Spleen (tissue), 11 donors: ENCODE data around the gene MYB. TPM values are rescaled to one million over a fixed set of nuclear protein-coding genes. Genes with fewer than 3 reads are reported as not detected.

Experiments
- DNase-seq: peaks from one replicate; pipeline ENCODE4 v3.0.0-alpha.2; 2020
- H3K27ac ChIP-seq, 8 donors: fragments of 200-600 bp; sonication (generic) in 7 of 8; 1 replicate in 4 of 8; 2 replicates in 4 of 8; pipeline versions ENCODE4 v1.5.0 to v1.8.0; 2016 to 2021; ENCODE audit warnings: inconsistent platforms in 4 of 8, mild to moderate bottlenecking in 4 of 8, moderate library complexity in 1 of 8
- H3K27me3 ChIP-seq, 7 donors: fragments of 200-600 bp; sonication (generic) in 6 of 7; replicated peaks in 1 of 7; 1 replicate in 4 of 7; 2 replicates in 3 of 7; pipeline versions ENCODE4 v1.5.0 to v1.8.0; 2016 to 2021; ENCODE audit warnings: inconsistent platforms in 3 of 7, mild to moderate bottlenecking in 1 of 7
- H3K36me3 ChIP-seq, 6 donors: fragments of 200-600 bp; sonication (generic) in 5 of 6; 1 replicate in 4 of 6; 2 replicates in 2 of 6; pipeline versions ENCODE4 v1.5.0 to v1.8.0; 2016 to 2021; ENCODE audit warnings: inconsistent platforms in 2 of 6
- H3K4me1 ChIP-seq, 6 donors: fragments of 200-600 bp; sonication (generic) in 5 of 6; 1 replicate in 3 of 6; 2 replicates in 3 of 6; pipeline versions ENCODE4 v1.5.0 to v1.8.0; 2016 to 2021; ENCODE audit warnings: inconsistent platforms in 3 of 6
- H3K4me3 ChIP-seq, 8 donors: fragments of 200-600 bp; sonication (generic) in 7 of 8; 1 replicate in 4 of 8; 2 replicates in 4 of 8; pipeline versions ENCODE4 v1.5.0 to v1.8.0; 2016 to 2021; ENCODE audit warnings: inconsistent platforms in 4 of 8, mild to moderate bottlenecking in 4 of 8, moderate library complexity in 2 of 8
- H3K9me3 ChIP-seq, 8 donors: fragments of 200-600 bp; sonication (generic) in 7 of 8; 1 replicate in 4 of 8; 2 replicates in 4 of 8; pipeline versions ENCODE4 v1.5.0 to v1.8.0; 2016 to 2021; ENCODE audit warnings: inconsistent platforms in 4 of 8
- POLR2A ChIP-seq, 3 donors: fragments of 450-650 bp; IDR thresholded peaks; one replicate each; pipeline ENCODE4 v1.5.1; 2017; ENCODE audit warnings: antibody characterized with exemption in 3 of 3, mild to moderate bottlenecking in 1 of 3
- POLR2AphosphoS5 ChIP-seq, 3 donors: sonication (generic); formaldehyde crosslinking; IDR thresholded peaks; one replicate each; pipeline ENCODE4 v1.5.1; 2017; ENCODE audit warnings: antibody characterized with exemption in 3 of 3
- WGBS, 5 donors: extraction: QIAGEN DNeasy Blood & Tissue Kit in 3 of 5; methylation state at CpG; one replicate each; pipeline versions ENCODE4 v1.1.5 to v1.1.7; 2013 to 2018; 5-methylcytosine and 5-hydroxymethylcytosine counted together
- intact Hi-C: fragments of 100-400 bp; cut with DNase I; formaldehyde crosslinking; loops from one replicate; pipeline ENCODE4 v1.15.0; 2023; ENCODE audit warnings: low total_unique reads
- polyA plus RNA-seq, 3 donors: library from polyadenylated mRNA; stranded (reverse); fragments of 200-250 nt; gene quantifications; one replicate each; pipeline ENCODE4 v1.2.1, GENCODE V29; 2013
- total RNA-seq, 7 donors: library from RNA; depleted of rRNA in 3 of 7; stranded (reverse); fragments of >200 nt in 3 of 7; fragmentation: NEBNext Ultra II Directional in 4 of 7; extraction: Animal tissue kit (Norgen Biotek cat#: 25700) in 4 of 7; gene quantifications; one replicate each; pipeline versions ENCODE4 v1.1.0 to v1.2.1, GENCODE V29; 2016 to 2021
- TF ChIP-seq, protein P1 (sequence below), 11 experiments: fragments of 200-600 bp in 7 of 11; fragments of 450-650 bp in 4 of 11; sonication (generic) in 4 of 11; IDR thresholded peaks in 8 of 11; conservative IDR thresholded peaks in 3 of 11; 1 replicate in 7 of 11; 2 replicates in 4 of 11; pipeline versions ENCODE4 v1.4.0 to v1.8.0; 2016 to 2021; ENCODE audit warnings: antibody characterized with exemption in 11 of 11, inconsistent platforms in 4 of 11, mild to moderate bottlenecking in 1 of 11
- donor health status: healthy with polysubstance abuse.
- donor health status: DM: no; HTN: no; CAD: no; lungs with moderate emphysema.
- donor health status: DM: no; HTN: no; CAD: no.
- donor health status: Bipolar disorder and iron deficiency.
- donor health status: healthy.
- donor health status: DM: no; HTN: no; CAD: no.
- donor health status: DM: yes; HTN: yes; CAD: no.

Gene MYB
- total and polyA plus RNA-seq, 10 donors: 0.45 to 6.6 (median 1.9) TPM

DNA sequence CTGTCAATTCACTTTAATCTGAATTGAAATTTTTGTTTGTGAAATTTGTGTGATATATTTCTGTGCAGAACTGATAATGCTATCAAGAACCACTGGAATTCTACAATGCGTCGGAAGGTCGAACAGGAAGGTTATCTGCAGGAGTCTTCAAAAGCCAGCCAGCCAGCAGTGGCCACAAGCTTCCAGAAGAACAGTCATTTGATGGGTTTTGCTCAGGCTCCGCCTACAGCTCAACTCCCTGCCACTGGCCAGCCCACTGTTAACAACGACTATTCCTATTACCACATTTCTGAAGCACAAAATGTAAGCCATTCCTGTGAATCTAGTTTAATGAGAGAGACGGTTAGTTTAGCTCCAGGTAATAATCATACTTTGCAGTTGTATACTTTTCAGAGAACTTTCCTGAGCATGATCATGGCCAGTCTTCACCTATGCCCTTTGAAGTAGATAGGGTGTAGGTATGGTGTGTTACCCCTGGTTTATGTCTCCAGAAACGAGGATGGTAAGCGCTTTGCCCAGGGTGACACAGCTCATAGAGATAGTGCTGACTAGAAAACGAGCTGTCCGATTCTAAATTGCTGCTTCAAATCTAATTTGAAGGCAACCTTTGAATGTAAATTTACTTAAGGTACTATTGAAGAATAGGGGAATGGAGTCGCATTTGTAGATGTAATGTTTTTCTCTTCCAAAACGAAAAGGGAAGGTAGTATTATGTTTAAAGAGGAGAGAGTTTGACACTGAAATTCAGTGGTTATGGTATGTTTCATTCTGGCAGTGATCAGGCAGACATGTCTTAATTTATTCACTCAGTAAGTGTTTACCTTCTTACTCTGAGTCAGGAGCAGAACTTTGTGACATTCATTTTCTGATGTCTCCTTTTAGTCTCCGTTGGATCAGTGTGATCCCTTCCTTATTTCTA lies 11.4 kb downstream of the MYB start:
- no peak for TF ChIP-seq POLR2AphosphoS5 (IDR thresholded peaks at IDR 0.05)
- Histone ChIP-seq H3K36me3 (no peaks in the 10 kb centered on the region), H3K4me1 (peaks cover 0 to 55% (median 8%) of the 10 kb centered on the region in 6 donors), H3K27me3 (peaks cover 0 to 15% (median 0%) of the 10 kb centered on the region in 7 donors), H3K9me3 (no peaks in the 10 kb centered on the region), H3K27ac (peak overlapping the region in 2 of 8 donors; percentile 42 to 63), H3K4me3 (no peak overlapping the region)
- 73 to 88% (median 79%) methylated on average over 13 of the region's 13 CpGs for WGBS, 5 donors
- intact Hi-C loops: no loop called here
- DNase-seq: no peak

DNA sequence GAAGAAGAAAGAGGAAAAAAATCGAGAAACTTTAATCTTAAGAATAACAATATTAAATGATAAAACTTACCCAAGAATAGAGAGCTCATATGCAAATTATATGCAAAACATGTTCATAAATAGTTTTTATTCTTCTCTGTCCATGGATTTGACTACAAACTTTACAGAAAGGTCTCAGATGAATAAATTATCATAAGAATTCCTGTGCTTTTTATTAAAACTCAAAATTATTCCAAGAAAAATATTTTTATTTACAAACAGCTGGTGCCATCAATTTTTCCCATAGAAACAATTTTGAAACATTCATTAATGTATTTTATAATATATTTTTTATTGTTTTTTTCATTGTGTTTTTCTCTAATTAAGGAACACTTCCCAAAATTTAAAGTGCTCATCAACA lies 12.1 kb downstream of the MYB start:
- no peaks in the 10 kb centered on the region for H3K36me3 ChIP-seq
- no peak for DNase-seq
- intact Hi-C loops: no loop called here
- no peak overlapping the region for H3K4me3 ChIP-seq
- WGBS, 5 donors: 73 to 93% (median 80%) methylated on average over 1 of the region's 1 CpG
- no peaks in the 10 kb centered on the region for H3K9me3 ChIP-seq
- no peak overlapping the region for H3K27ac ChIP-seq
- TF ChIP-seq POLR2A (IDR thresholded peaks at IDR 0.05): no peak
- TF ChIP-seq, protein P1, sequence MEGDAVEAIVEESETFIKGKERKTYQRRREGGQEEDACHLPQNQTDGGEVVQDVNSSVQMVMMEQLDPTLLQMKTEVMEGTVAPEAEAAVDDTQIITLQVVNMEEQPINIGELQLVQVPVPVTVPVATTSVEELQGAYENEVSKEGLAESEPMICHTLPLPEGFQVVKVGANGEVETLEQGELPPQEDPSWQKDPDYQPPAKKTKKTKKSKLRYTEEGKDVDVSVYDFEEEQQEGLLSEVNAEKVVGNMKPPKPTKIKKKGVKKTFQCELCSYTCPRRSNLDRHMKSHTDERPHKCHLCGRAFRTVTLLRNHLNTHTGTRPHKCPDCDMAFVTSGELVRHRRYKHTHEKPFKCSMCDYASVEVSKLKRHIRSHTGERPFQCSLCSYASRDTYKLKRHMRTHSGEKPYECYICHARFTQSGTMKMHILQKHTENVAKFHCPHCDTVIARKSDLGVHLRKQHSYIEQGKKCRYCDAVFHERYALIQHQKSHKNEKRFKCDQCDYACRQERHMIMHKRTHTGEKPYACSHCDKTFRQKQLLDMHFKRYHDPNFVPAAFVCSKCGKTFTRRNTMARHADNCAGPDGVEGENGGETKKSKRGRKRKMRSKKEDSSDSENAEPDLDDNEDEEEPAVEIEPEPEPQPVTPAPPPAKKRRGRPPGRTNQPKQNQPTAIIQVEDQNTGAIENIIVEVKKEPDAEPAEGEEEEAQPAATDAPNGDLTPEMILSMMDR (IDR thresholded peaks at IDR 0.05 in 8 of 11, conservative IDR thresholded peaks at IDR 0.05 in 3 of 11): no peak
- TF ChIP-seq POLR2AphosphoS5 (IDR thresholded peaks at IDR 0.05): no peak
- peaks cover 0 to 12% (median 0%) of the 10 kb centered on the region in 7 donors for H3K27me3 ChIP-seq
- peaks cover 0 to 60% (median 8%) of the 10 kb centered on the region in 6 donors for H3K4me1 ChIP-seq

DNA sequence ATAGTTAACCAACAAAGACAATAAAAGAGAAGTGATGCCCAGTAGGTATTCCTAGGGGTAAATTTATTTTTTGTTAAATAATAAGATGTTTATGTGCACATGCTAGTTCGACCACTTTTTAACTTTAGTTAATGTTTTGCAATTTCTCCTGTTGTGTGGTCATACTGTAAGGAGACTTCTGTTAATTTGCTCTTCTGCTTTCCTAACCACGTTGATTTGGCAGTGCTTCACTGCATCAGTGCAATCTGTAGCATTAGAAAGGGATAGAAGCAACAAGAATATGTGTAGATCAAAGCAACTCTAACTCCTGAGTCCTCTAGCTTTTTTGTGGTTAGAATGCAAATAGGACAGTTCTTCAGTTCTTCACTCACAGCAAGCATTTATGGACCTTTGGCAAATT lies 13.9 kb downstream of the MYB start:
- TF ChIP-seq, protein P1 (IDR thresholded peaks at IDR 0.05 in 8 of 11, conservative IDR thresholded peaks at IDR 0.05 in 3 of 11): no peak
- TF ChIP-seq POLR2A (IDR thresholded peaks at IDR 0.05) (no peak), POLR2AphosphoS5 (IDR thresholded peaks at IDR 0.05) (no peak)
- DNase-seq: no peak
- Histone ChIP-seq H3K9me3 (no peaks in the 10 kb centered on the region), H3K4me1 (peaks cover 0 to 49% (median 8%) of the 10 kb centered on the region in 6 donors), H3K27ac (peak overlapping the region in 4 of 8 donors; percentile 15 to 67 (median 38)), H3K4me3 (no peak overlapping the region), H3K36me3 (peaks cover 0 to 3% (median 0%) of the 10 kb centered on the region in 6 donors), H3K27me3 (no peaks in the 10 kb centered on the region)
- 24 to 61% (median 44%) methylated on average over 2 of the region's 2 CpGs for WGBS, 5 donors
- intact Hi-C loops: no loop called here

DNA sequence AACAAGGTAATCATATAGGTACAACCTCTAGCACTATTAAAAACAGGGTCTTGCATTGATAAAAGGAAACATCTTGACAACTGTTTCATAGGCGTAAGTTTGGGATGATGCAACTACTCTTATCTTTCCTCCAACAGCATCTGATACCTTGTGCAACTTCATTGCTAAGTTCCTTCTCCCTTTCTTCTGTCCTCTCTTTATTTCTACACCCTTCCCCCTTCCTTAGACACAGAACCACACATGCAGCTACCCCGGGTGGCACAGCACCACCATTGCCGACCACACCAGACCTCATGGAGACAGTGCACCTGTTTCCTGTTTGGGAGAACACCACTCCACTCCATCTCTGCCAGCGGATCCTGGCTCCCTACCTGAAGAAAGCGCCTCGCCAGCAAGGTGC lies 14.4 kb downstream of the MYB start:
- no peak for TF ChIP-seq POLR2AphosphoS5 (IDR thresholded peaks at IDR 0.05)
- no peak for TF ChIP-seq POLR2A (IDR thresholded peaks at IDR 0.05)
- TF ChIP-seq, protein P1 (IDR thresholded peaks at IDR 0.05 in 8 of 11, conservative IDR thresholded peaks at IDR 0.05 in 3 of 11): no peak
- no peak overlapping the region for H3K4me3 ChIP-seq
- DNase-seq: no peak
- peak overlapping the region in 4 of 8 donors; percentile 15 to 67 (median 38) for H3K27ac ChIP-seq
- H3K9me3 ChIP-seq: no peaks in the 10 kb centered on the region
- intact Hi-C loops: no loop called here
- WGBS, 5 donors: 38 to 68% (median 56%) methylated on average over 6 of the region's 6 CpGs
- H3K36me3 ChIP-seq: peaks cover 0 to 8% (median 0%) of the 10 kb centered on the region in 6 donors
- no peaks in the 10 kb centered on the region for H3K27me3 ChIP-seq
- H3K4me1 ChIP-seq: peaks cover 0 to 48% (median 8%) of the 10 kb centered on the region in 6 donors
